GM10266 (cell line): ENCODE data around the gene ZNF487.

Experiments used
- DNase-seq: peaks from one replicate; pipeline ENCODE4 v3.0.0; 2012; ENCODE audit errors: extremely low spot score
- TF ChIP-seq, protein P1 (sequence below): IDR thresholded peaks from 2 replicates; pipeline ENCODE4 v1.5.1; 2012; ENCODE audit warnings: mild to moderate bottlenecking, low read depth; ENCODE audit not compliant: control insufficient read depth, insufficient read depth; ENCODE audit errors: missing control alignments

ZNF487 gene

DNA sequence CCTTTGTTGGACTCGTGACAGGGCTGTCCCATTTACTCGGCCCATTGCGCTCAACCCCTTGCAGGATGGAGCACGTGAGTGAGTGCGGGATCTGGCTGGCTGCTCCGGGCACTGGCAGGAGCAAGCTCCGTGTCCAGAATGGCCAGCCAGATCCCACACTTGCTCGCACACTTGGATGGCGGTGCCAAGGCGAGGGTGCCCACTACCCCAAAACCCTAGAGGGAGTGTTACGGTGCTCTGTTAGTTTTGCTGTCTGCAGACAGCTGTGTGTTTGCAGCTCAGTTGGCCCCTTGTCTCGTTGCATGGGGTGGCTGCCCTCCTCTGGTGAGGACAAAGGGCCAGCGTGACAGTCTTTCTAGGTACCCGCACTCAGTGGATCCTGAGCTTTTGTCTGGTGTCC lies 34.2 kb downstream of the ZNF487 start:
- DNase-seq, result no peak
- TF ChIP-seq, protein P1, sequence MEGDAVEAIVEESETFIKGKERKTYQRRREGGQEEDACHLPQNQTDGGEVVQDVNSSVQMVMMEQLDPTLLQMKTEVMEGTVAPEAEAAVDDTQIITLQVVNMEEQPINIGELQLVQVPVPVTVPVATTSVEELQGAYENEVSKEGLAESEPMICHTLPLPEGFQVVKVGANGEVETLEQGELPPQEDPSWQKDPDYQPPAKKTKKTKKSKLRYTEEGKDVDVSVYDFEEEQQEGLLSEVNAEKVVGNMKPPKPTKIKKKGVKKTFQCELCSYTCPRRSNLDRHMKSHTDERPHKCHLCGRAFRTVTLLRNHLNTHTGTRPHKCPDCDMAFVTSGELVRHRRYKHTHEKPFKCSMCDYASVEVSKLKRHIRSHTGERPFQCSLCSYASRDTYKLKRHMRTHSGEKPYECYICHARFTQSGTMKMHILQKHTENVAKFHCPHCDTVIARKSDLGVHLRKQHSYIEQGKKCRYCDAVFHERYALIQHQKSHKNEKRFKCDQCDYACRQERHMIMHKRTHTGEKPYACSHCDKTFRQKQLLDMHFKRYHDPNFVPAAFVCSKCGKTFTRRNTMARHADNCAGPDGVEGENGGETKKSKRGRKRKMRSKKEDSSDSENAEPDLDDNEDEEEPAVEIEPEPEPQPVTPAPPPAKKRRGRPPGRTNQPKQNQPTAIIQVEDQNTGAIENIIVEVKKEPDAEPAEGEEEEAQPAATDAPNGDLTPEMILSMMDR, result no peak

DNA sequence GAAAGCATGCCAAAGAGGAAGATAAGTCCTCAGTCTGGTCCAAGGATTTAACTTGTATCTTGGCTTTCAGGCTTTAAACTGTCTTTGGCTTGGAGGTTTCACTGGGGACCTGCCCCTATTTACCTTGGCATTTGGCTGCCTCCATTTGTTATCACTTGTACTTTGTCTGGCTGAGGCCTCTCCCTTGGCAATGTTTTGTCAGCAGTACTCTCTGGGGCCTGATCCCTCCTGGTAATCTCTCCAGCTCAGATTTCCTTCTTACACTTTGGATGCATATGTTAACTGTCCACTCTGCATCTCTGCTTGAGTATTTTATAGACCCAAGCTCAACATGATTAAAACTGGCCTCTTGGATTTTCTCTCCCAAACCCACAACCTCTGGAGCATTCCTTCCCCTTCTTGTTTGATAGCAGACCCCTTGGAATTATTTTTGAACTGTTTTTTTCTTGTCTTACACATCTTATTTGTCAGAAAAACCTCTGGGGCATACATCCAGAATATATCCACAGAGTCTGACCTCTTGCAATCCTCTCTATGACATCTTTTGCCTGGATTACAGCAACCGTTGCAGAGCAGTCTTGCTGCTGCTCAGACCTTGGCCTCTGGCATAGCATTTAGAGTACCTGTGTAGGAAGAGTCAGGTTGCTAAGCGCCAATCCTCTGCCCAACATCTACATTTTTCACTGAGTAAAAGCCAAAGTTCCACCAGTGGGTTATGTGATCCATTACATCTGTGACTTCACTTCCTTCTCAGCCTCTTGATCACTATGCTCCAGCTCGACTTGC lies 35.2 kb downstream of the ZNF487 start:
- TF ChIP-seq, protein P1, result no peak
- DNase-seq, result no peak

DNA sequence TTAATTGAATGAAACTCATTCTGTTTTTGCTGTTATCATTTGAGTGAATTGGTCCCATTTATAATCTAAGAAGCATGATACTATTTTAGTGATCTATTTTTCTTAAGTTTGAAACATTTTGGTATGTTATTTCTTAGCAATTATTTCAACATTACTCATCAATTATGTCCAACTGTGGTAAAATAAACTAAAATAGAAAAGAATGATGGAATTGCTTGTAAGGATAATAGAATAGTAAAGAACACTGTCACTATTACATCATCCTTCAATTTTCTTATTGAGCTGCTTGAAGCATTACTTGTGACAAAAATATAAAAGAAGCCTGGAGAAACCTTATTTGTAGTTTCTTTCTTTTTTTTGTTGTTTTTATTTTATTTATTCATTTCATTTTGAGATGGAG lies 42.4 kb downstream of the ZNF487 start:
- DNase-seq, result no peak
- TF ChIP-seq, protein P1, result no peak

DNA sequence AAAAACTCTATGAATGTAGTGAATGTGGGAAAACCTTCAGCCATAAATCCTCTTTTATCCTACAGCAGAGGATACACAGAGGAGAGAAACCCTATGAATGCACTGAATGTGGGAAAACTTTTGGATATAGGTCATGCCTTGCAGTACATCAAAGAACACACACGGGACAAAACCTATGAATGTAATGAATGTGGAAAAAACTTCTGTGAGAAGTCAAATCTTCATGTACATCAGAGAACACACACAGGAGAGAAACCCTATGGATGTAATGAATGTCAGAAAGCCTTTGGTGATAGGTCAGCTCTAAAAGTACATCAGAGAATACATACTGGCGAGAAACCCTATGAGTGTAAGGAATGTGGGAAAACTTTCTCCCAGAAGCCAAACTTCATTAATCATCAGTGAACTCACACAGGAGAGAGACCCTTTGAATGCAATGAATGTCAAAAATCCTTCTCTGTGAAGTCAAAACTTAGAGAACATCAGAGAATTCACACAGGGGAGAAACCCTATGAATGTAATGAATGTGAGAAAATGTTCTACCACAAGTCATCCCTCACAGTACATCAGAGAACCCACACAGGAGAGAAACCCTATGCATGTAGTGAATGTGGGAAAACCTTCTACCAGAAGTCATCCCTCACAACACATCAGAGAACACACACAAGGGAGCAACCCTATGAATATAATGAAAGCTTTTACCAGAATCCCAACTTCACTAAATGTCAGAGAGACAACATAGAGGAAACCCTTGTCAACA lies 45.6 kb downstream of the ZNF487 start:
- TF ChIP-seq, protein P1, result no peak
- DNase-seq, result no peak

DNA sequence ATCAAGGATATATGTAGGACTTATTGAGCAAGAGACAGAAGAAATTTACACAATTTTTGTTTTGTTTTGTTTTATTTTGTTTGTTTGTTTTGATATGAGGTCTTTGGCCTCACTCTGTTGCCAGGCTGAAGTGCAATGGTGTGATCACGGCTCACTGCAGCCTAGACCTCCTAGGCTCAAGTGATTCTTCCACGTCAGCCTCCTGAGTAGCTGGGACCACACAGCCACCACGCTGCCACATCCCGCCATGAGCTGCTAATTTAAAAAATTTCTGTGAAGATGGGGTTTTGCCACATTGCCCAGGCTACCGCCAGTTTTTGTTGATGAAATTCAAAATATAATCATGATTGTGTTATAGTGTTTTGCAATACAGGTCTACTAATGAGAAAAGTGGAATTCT lies 54.9 kb downstream of the ZNF487 start:
- no peak for DNase-seq
- TF ChIP-seq, protein P1, result no peak

DNA sequence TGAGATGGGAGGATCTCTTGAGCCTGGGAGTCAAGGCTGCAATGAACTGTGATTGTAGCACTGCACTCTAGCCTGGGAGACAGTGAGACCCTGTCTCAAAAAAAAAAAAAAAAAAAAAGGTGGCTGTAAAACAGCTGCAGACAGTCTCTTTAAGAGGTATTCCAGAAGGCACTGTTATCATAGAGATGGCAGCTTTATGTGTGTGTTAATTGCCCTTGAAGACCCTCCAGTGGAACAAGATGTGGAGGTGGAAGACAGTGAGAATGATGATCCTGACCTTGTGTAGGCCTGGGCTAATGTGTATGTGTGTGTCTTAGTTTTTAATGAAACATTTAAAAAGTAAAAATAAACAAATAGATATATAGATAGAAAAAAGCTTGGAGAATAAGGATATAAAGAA lies 66.0 kb downstream of the ZNF487 start:
- no peak for DNase-seq

More for the DNA sequence above, 66.0 kb downstream of the ZNF487 start:
- TF ChIP-seq, protein P1, result no peak
